OCI-LY1 (cell line): ENCODE results near the gene ERG.

ENCODE experiments used
- CTCF ChIP-seq: fragments of 200-600 bp; sonication (generic), shearing (Covaris generic); IDR thresholded peaks from 2 replicates; pipeline ENCODE4 v1.5.1; 2017; ENCODE audit warnings: mild to moderate bottlenecking, antibody characterized with exemption, low read length, moderate library complexity, mixed read lengths
- EZH2 ChIP-seq: fragments of 200-600 bp; sonication (generic), shearing (Covaris generic); IDR thresholded peaks from 2 replicates; pipeline ENCODE4 v1.8.0; 2017; ENCODE audit warnings: borderline replicate concordance, mixed run types, mild to moderate bottlenecking, antibody characterized with exemption, low read length, moderate library complexity, mixed read lengths

GRCh38 chr21:38538353-38538752 lies 40.1 kb upstream of the ERG start:
- TF ChIP-seq EZH2: no peak
- no peak for TF ChIP-seq CTCF
